Upper lobe of left lung (tissue), 6 donors: ENCODE results near the gene SLC25A1. TPM values are rescaled to one million over a fixed set of nuclear protein-coding genes. Genes with fewer than 3 reads are reported as not detected.
A peak's percentile ranks its signal among the peaks of the same experiment; 100 is the strongest.

Experiments used
- ATAC-seq, 2 donors: fragments of 200-7000 bp; cut with Tn5 transposase; one replicate each; pipeline ENCODE4 v1.9.1; 2022; ENCODE audit warnings: mild to moderate bottlenecking in 2 of 2, moderate library complexity in 2 of 2; ENCODE audit not compliant: low FRiP score in 2 of 2
- DNase-seq, 2 donors: peaks; one replicate each; pipeline ENCODE4 v3.0.0-alpha.2; 2019 to 2020
- H3K27ac ChIP-seq, 4 donors: fragments of 200-600 bp; sonication (generic); one replicate each; pipeline ENCODE4 v1.5.1; 2016 to 2019
- H3K27me3 ChIP-seq, 4 donors: fragments of 200-600 bp; sonication (generic); one replicate each; pipeline ENCODE4 v1.5.1; 2017 to 2019
- H3K36me3 ChIP-seq, 4 donors: fragments of 200-600 bp; sonication (generic); one replicate each; pipeline ENCODE4 v1.5.1; 2016 to 2019
- H3K4me1 ChIP-seq, 4 donors: fragments of 200-600 bp; sonication (generic); one replicate each; pipeline ENCODE4 v1.5.1; 2018 to 2019
- H3K4me3 ChIP-seq, 4 donors: fragments of 200-600 bp; sonication (generic); one replicate each; pipeline ENCODE4 v1.5.1; 2017 to 2019; ENCODE audit warnings: mild to moderate bottlenecking in 2 of 4, moderate library complexity in 1 of 4
- H3K9me3 ChIP-seq, 4 donors: fragments of 200-600 bp; sonication (generic); one replicate each; pipeline ENCODE4 v1.5.1; 2018 to 2019
- EP300 ChIP-seq, 4 donors: sonication (generic); formaldehyde crosslinking; IDR thresholded peaks; one replicate each; pipeline ENCODE4 v1.5.1; 2017; ENCODE audit warnings: antibody characterized with exemption in 4 of 4, control low read depth in 2 of 4
- POLR2A ChIP-seq, 4 donors: fragments of 450-650 bp; IDR thresholded peaks; one replicate each; pipeline ENCODE4 v1.5.1; 2016 to 2017; ENCODE audit warnings: antibody characterized with exemption in 4 of 4, mild to moderate bottlenecking in 2 of 4
- POLR2AphosphoS5 ChIP-seq, 2 donors: sonication (generic); formaldehyde crosslinking; IDR thresholded peaks; one replicate each; pipeline ENCODE4 v1.5.1; 2017; ENCODE audit warnings: antibody characterized with exemption in 2 of 2
- WGBS, 2 donors: methylation state at CpG; one replicate each; pipeline ENCODE4 v1.1.5; 2017 to 2018; 5-methylcytosine and 5-hydroxymethylcytosine counted together
- total RNA-seq, 6 donors: library from RNA; depleted of rRNA in 4 of 6; stranded (reverse); fragments of >200 nt in 4 of 6; gene quantifications; one replicate each; pipeline versions ENCODE4 v1.1.0 to v1.2.1, GENCODE V29; 2016 to 2021
- TF ChIP-seq, protein P1 (sequence below), 6 experiments: fragments of 450-650 bp in 4 of 6; fragments of 200-600 bp in 2 of 6; sonication (generic) in 2 of 6; IDR thresholded peaks; one replicate each; pipeline ENCODE4 v1.5.1; 2016 to 2019; ENCODE audit warnings: antibody characterized with exemption in 6 of 6
- donor health status: DM: no; HTN: no; CAD: no; lungs with moderate emphysema.
- donor health status: DM: no; HTN: yes; CAD: no; lungs with severe emphysema.

Gene SLC25A1
- total RNA-seq, 6 donors from 2014 or later: 26.2 to 82.1 (median 71.5) TPM

DNA sequence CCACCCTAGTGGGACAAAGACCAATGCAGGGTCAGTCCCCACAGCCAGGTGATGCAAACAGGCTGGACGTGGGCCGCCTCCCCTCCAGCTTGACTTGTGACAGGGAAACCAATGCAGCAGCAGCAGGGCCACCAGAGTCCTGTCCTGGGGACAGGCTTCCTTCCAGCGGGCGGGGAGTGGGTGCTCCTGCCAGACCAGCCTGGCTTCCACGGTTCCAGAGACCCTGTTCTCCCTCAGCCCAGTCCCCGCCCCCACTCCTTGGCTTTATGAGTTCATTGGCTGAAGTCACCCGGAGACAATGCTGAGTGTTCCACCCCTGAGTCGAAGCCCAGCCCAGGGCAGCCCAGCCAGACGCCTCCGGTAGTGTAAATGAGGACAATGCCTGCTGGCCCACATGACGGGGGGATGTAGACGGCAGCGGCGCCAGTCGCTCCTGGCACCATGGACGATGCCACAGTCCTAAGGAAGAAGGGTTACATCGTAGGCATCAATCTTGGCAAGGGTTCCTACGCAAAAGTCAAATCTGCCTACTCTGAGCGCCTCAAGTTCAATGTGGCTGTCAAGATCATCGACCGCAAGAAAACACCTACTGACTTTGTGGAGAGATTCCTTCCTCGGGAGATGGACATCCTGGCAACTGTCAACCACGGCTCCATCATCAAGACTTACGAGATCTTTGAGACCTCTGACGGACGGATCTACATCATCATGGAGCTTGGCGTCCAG is 47.4 kb downstream of the SLC25A1 start, which contains the start of gene TSSK2:
TSS of gene TSSK2 (plus strand) at position 350 of the 726 bp plus-strand sequence. CDS start at position 442, 92 bp downstream.
- Histone ChIP-seq H3K9me3 (no peaks in the 10 kb centered on the region), H3K4me3 (no peak within 1 kb of the TSS), H3K4me1 (no peaks in the 10 kb centered on the region), H3K27ac (no peak within 1 kb of the TSS), H3K27me3 (no peaks in the 10 kb centered on the region), H3K36me3 (peaks cover 7 to 52% (median 34%) of the 10 kb centered on the region in 4 donors)
- DNase-seq: peak in 1 of 2 donors; percentile 62
- ATAC-seq: no peak
- WGBS, 2 donors: 90% methylated on average over 11 to 23 of the region's 27 CpGs
- TF ChIP-seq, protein P1, sequence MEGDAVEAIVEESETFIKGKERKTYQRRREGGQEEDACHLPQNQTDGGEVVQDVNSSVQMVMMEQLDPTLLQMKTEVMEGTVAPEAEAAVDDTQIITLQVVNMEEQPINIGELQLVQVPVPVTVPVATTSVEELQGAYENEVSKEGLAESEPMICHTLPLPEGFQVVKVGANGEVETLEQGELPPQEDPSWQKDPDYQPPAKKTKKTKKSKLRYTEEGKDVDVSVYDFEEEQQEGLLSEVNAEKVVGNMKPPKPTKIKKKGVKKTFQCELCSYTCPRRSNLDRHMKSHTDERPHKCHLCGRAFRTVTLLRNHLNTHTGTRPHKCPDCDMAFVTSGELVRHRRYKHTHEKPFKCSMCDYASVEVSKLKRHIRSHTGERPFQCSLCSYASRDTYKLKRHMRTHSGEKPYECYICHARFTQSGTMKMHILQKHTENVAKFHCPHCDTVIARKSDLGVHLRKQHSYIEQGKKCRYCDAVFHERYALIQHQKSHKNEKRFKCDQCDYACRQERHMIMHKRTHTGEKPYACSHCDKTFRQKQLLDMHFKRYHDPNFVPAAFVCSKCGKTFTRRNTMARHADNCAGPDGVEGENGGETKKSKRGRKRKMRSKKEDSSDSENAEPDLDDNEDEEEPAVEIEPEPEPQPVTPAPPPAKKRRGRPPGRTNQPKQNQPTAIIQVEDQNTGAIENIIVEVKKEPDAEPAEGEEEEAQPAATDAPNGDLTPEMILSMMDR (IDR thresholded peaks at IDR 0.05): no peak
- no peak for TF ChIP-seq EP300 (IDR thresholded peaks at IDR 0.05)
- TF ChIP-seq POLR2A (IDR thresholded peaks at IDR 0.05): no peak
- no peak for TF ChIP-seq POLR2AphosphoS5 (IDR thresholded peaks at IDR 0.05)

DNA sequence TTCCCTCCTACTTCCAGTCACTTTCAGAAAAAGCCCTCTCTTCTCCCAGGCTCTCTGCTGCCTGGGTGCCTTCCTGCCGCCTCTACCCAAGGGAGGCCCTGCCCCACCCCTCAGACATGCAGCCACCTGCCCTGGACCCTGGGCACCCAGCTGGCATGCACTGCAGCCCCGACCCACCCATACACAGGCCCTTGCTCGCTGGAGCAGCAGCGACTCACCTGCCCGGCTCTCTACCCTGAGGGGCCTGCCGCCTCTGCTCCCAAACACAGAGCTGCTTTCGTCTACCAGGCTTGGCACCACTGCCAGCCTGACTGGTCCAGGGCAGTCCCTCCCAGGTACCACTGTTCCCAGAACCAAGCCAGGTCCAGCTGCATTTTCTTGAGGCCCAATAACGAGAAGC is 48.7 kb downstream of the SLC25A1 start:
- H3K27ac ChIP-seq: no peak overlapping the region
- no peak for ATAC-seq
- H3K36me3 ChIP-seq: peaks cover 6 to 39% (median 28%) of the 10 kb centered on the region in 4 donors
- no peaks in the 10 kb centered on the region for H3K27me3 ChIP-seq
- no peak overlapping the region for H3K4me3 ChIP-seq
- no peaks in the 10 kb centered on the region for H3K4me1 ChIP-seq
- DNase-seq: no peak
- 86 to 87% methylated on average over 3 to 8 of the region's 8 CpGs for WGBS, 2 donors
- TF ChIP-seq POLR2AphosphoS5 (IDR thresholded peaks at IDR 0.05) (no peak), POLR2A (IDR thresholded peaks at IDR 0.05) (no peak), EP300 (IDR thresholded peaks at IDR 0.05) (no peak)
- TF ChIP-seq, protein P1 (IDR thresholded peaks at IDR 0.05): no peak
- no peaks in the 10 kb centered on the region for H3K9me3 ChIP-seq

DNA sequence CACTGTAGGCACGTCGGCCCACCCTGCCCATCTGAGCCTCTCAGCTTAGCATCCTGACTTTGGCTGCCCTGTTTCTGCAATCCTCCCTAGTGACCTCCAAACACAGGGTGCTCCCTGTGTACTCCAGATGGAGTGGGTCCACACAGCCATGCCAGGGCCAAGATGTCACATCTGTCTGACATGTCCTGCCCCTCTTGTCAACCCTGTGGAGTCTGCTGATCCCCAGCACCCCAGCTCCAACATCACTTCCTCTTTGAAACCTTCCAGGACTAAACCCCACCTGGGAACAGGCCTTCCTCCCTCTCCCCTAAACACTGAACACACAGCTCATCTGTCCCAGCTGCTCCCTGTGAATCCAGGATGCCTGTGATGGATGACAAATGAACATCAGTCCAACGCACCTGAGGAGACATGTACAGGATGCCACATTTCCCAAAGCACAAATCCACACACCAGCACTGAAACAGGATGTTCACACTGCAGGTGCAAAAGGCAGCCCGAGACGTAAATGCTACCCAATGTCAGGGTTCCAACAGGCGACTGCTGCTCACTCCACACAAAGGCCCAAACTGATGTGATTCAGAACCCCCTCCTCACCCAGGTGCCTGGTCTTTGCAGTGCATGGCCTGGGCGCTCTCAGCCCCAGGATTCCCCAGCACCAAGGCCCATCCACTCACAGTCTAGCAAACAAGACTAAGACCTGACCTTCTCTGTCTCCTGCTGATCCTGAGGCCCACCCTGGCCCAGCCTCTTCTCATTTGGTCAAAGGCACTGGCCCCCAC is 49.4 kb downstream of the SLC25A1 start:
- 84 to 94% methylated on average over 5 to 7 of the region's 7 CpGs for WGBS, 2 donors
- Histone ChIP-seq H3K4me3 (no peak overlapping the region), H3K27me3 (no peaks in the 10 kb centered on the region), H3K36me3 (peaks cover 4 to 32% (median 21%) of the 10 kb centered on the region in 4 donors), H3K4me1 (no peaks in the 10 kb centered on the region), H3K27ac (no peak overlapping the region), H3K9me3 (no peaks in the 10 kb centered on the region)
- ATAC-seq (no peak), DNase-seq (no peak)
- TF ChIP-seq EP300 (IDR thresholded peaks at IDR 0.05): no peak
- TF ChIP-seq POLR2AphosphoS5 (IDR thresholded peaks at IDR 0.05): no peak

DNA sequence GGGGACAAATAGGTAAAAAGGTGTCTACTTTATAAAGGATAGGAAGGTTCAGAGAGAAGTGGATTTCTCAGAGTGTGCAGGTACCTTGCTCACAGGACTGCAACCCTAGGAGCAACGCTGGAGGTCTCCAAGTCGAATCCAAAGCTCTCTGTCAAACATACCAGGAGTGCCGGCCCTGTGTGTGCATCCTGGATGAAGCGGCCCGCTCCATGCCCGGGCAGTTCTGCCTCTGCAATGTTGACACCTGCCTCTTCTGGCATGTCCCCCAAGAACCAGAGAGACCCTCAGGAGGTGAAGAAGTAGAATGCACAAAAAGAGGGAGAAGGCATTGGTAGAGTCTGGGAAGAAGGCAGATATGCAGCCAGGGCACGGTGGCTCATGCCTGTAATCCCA is 50.5 kb downstream of the SLC25A1 start:
- Histone ChIP-seq H3K27ac (no peak overlapping the region), H3K36me3 (peaks cover 0 to 21% (median 10%) of the 10 kb centered on the region in 4 donors), H3K27me3 (no peaks in the 10 kb centered on the region), H3K9me3 (no peaks in the 10 kb centered on the region), H3K4me3 (no peak overlapping the region), H3K4me1 (peaks cover under 1 to 3% (median 2%) of the 10 kb centered on the region in 4 donors)
- TF ChIP-seq POLR2AphosphoS5 (IDR thresholded peaks at IDR 0.05): no peak
- no peak for TF ChIP-seq EP300 (IDR thresholded peaks at IDR 0.05)
- TF ChIP-seq, protein P1 (IDR thresholded peaks at IDR 0.05): no peak
- TF ChIP-seq POLR2A (IDR thresholded peaks at IDR 0.05): no peak
- no peak for ATAC-seq
- DNase-seq: no peak
- WGBS, 2 donors: 94 to 95% methylated on average over 4 to 5 of the region's 7 CpGs

DNA sequence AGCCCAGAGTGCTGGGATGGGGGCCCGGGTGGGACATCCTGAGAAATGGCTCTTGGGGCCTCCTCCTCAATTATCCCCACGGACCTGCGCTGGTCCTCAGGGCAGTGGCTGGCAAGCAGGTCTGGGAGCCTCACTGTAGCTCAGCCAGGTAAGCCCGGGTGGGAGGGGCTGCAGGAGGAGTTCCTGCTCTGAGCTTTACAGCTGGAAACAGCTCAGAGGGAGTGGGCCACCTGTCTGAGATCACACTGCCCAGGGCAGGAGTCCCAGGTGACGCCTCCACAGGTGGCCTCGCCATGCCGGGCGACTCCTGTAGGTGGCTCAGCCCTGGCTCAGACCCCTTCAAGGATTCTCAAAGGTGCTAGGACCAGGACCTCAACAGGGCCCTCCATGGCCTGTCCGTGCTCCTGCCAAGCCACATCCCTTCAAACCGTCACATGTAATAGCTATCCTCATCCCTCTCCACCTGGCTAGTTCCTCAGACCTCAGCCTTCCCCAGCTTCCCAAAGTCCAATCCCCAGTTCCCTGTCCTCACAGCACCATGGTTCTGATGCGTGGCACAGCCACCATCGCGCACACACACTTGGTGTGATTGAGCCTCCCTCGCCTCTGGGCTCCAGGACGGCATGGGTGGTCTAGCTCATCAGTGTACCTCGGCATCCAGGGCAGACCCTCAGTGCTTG is 51.1 kb downstream of the SLC25A1 start:
- no peak overlapping the region for H3K4me3 ChIP-seq
- no peaks in the 10 kb centered on the region for H3K9me3 ChIP-seq
- 91 to 93% methylated on average over 10 to 16 of the region's 16 CpGs for WGBS, 2 donors
- ATAC-seq: no peak
- no peak for TF ChIP-seq POLR2AphosphoS5 (IDR thresholded peaks at IDR 0.05)
- no peak for TF ChIP-seq EP300 (IDR thresholded peaks at IDR 0.05)
- TF ChIP-seq, protein P1 (IDR thresholded peaks at IDR 0.05): no peak
- no peaks in the 10 kb centered on the region for H3K27me3 ChIP-seq
- DNase-seq: no peak
- H3K27ac ChIP-seq: no peak overlapping the region
- H3K36me3 ChIP-seq: peaks cover 0 to 15% (median 7%) of the 10 kb centered on the region in 4 donors
- peaks cover 3 to 7% (median 6%) of the 10 kb centered on the region in 4 donors for H3K4me1 ChIP-seq
